Ishikawa (cell line): ENCODE results near the gene MKLN1.
A peak's percentile ranks its signal among the peaks of the same experiment; 100 is the strongest.

Experiments used
- CREB1 ChIP-seq: IDR thresholded peaks from 2 replicates; pipeline ENCODE4 v1.6.1; 2012; ENCODE audit warnings: low read depth
- EGR1 ChIP-seq: IDR thresholded peaks from 2 replicates; pipeline ENCODE4 v1.6.1; 2012
- EP300 ChIP-seq: IDR thresholded peaks from 2 replicates; pipeline ENCODE4 v1.6.1; 2012; ENCODE audit warnings: borderline replicate concordance
- RAD21 ChIP-seq: IDR thresholded peaks from 2 replicates; pipeline ENCODE4 v1.6.1; 2012; ENCODE audit warnings: low read depth
- REST ChIP-seq: IDR thresholded peaks from 2 replicates; pipeline ENCODE4 v1.6.1; 2012; ENCODE audit warnings: low read depth, mild to moderate bottlenecking
- TAF1 ChIP-seq: IDR thresholded peaks from 2 replicates; pipeline ENCODE4 v1.6.1; 2012; ENCODE audit warnings: low read depth, mild to moderate bottlenecking
- TCF12 ChIP-seq: IDR thresholded peaks from 2 replicates; pipeline ENCODE4 v1.6.1; 2012; ENCODE audit warnings: low read depth
- TEAD4 ChIP-seq: IDR thresholded peaks from 2 replicates; pipeline ENCODE4 v1.6.1; 2012
- YY1 ChIP-seq: IDR thresholded peaks from 2 replicates; pipeline ENCODE4 v1.6.1; 2012; ENCODE audit warnings: low read depth

GRCh38 chr7:131507592-131508331 lies 180.1 kb downstream of the MKLN1 start:
- TF ChIP-seq REST (no peak), EGR1 (no peak), EP300 (no peak), YY1 (no peak), TAF1 (no peak), CREB1 (no peak), RAD21 (peak; percentile 87), TEAD4 (no peak), TCF12 (no peak)
